SU-DHL-6 (cell line): ENCODE measurements around the gene SBNO2.
A peak's percentile ranks its signal among the peaks of the same experiment; 100 is the strongest.

Experiments used
- H2AFZ ChIP-seq: fragments of 200-600 bp; sonication (generic); 2 replicates; pipeline ENCODE4 v1.6.1; 2014; ENCODE audit warnings: low read depth, mild to moderate bottlenecking, moderate library complexity, mixed read lengths, antibody characterized with exemption, low read length; ENCODE audit not compliant: severe bottlenecking
- H3F3A ChIP-seq: fragments of 200-600 bp; shearing (Covaris generic); 2 replicates; pipeline ENCODE4 v1.6.0; 2016; ENCODE audit warnings: antibody characterized with exemption, mild to moderate bottlenecking; ENCODE audit not compliant: insufficient read depth
- H3K27ac ChIP-seq: fragments of 200-600 bp; sonication (generic); 2 replicates; pipeline ENCODE4 v1.5.1; 2016; ENCODE audit warnings: low read depth, mild to moderate bottlenecking, low read length, moderate library complexity, mixed read lengths
- H3K27me3 ChIP-seq: fragments of 200-600 bp; sonication (generic), shearing (Covaris generic); 2 replicates; pipeline ENCODE4 v1.6.0; 2014; ENCODE audit warnings: mild to moderate bottlenecking, low read length
- H3K36me3 ChIP-seq: fragments of 200-600 bp; sonication (generic); 2 replicates; pipeline ENCODE4 v1.6.1; 2014; ENCODE audit warnings: mild to moderate bottlenecking, low read length, mixed read lengths
- H3K4me2 ChIP-seq: fragments of 300-600, 200-600 bp; shearing (Covaris generic), sonication (generic); 2 replicates; pipeline ENCODE4 v1.6.0; 2014; ENCODE audit warnings: low read length, low read depth, mild to moderate bottlenecking; ENCODE audit not compliant: poor library complexity, severe bottlenecking
- H3K4me3 ChIP-seq: fragments of 200-600 bp; sonication (generic); 2 replicates; pipeline ENCODE4 v1.5.1; 2014; ENCODE audit warnings: antibody characterized with exemption, low read length, mild to moderate bottlenecking, mixed read lengths; ENCODE audit not compliant: insufficient read depth, poor library complexity, severe bottlenecking
- H3K79me2 ChIP-seq: fragments of 200-600 bp; sonication (generic); 2 replicates; pipeline ENCODE4 v1.6.1; 2014; ENCODE audit warnings: mild to moderate bottlenecking, low read length, moderate library complexity; ENCODE audit not compliant: insufficient read depth
- H3K9ac ChIP-seq: fragments of 200-600 bp; sonication (generic); 2 replicates; pipeline ENCODE4 v1.7.0; 2014; ENCODE audit warnings: mild to moderate bottlenecking, low read length
- H3K9me2 ChIP-seq: fragments of 200-600 bp; sonication (generic); replicated peaks from 2 replicates; pipeline ENCODE4 v1.6.1; 2014; ENCODE audit warnings: low read length; ENCODE audit not compliant: insufficient read depth
- H3K9me3 ChIP-seq: fragments of 200-600 bp; sonication (generic); 2 replicates; pipeline ENCODE4 v1.6.1; 2014; ENCODE audit warnings: low read length, mixed read lengths; ENCODE audit not compliant: insufficient read depth
- H4K20me1 ChIP-seq: fragments of 200-600 bp; sonication (generic); 2 replicates; pipeline ENCODE4 v1.6.1; 2014; ENCODE audit warnings: low read depth, mild to moderate bottlenecking, antibody characterized with exemption, low read length, moderate library complexity, mixed read lengths
- CTCF ChIP-seq: fragments of 200-600 bp; sonication (generic); IDR thresholded peaks from one replicate; pipeline ENCODE4 v1.5.1; 2017; ENCODE audit warnings: antibody characterized with exemption, mild to moderate bottlenecking, low read length, moderate library complexity; ENCODE audit not compliant: insufficient read depth, poor library complexity, severe bottlenecking
- EZH2phosphoT487 ChIP-seq: fragments of 200-600 bp; sonication (generic), shearing (Covaris generic); conservative IDR thresholded peaks from 2 replicates; pipeline ENCODE4 v1.6.1; 2018; ENCODE audit warnings: mild to moderate bottlenecking, antibody characterized with exemption, low read length, moderate library complexity, mixed read lengths

Gene SBNO2

DNA sequence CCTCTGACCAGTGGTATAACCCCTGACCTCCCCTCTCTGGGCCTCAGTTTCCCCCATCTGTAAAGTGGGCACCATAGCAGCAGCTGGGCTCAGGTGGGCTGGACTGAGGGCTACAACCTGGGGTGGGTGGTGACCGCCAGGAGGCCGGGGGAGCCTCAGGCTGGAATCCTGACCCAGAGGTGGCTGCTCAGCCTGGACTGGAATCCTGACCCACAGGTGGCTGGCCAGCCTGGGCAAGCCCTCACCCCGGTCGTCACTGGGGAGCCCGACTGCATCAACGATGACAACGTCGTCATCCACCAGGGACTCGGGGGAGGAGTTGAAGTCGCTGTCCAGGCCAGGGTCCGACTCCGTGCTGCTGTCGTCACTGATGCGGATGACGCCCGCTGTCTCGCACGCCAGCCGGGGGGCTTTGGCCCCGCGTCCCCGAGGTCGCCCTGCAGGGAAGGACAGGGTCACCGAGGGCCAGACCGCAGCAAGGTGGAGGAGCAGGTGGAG, 60.0 kb downstream of the SBNO2 start:
- Histone ChIP-seq H4K20me1 (no peaks in the 10 kb centered on the region), H3K9me2 (no peaks in the 10 kb centered on the region), H3K9me3 (no peaks in the 10 kb centered on the region), H2AFZ (no peak overlapping the region), H3F3A (no peaks in the 10 kb centered on the region), H3K36me3 (no peaks in the 10 kb centered on the region), H3K79me2 (no peaks in the 10 kb centered on the region), H3K4me3 (no peak overlapping the region), H3K27me3 (no peaks in the 10 kb centered on the region), H3K27ac (no peak overlapping the region), H3K9ac (no peak overlapping the region), H3K4me2 (no peak overlapping the region)
- TF ChIP-seq CTCF (no peak), EZH2phosphoT487 (no peak)

DNA sequence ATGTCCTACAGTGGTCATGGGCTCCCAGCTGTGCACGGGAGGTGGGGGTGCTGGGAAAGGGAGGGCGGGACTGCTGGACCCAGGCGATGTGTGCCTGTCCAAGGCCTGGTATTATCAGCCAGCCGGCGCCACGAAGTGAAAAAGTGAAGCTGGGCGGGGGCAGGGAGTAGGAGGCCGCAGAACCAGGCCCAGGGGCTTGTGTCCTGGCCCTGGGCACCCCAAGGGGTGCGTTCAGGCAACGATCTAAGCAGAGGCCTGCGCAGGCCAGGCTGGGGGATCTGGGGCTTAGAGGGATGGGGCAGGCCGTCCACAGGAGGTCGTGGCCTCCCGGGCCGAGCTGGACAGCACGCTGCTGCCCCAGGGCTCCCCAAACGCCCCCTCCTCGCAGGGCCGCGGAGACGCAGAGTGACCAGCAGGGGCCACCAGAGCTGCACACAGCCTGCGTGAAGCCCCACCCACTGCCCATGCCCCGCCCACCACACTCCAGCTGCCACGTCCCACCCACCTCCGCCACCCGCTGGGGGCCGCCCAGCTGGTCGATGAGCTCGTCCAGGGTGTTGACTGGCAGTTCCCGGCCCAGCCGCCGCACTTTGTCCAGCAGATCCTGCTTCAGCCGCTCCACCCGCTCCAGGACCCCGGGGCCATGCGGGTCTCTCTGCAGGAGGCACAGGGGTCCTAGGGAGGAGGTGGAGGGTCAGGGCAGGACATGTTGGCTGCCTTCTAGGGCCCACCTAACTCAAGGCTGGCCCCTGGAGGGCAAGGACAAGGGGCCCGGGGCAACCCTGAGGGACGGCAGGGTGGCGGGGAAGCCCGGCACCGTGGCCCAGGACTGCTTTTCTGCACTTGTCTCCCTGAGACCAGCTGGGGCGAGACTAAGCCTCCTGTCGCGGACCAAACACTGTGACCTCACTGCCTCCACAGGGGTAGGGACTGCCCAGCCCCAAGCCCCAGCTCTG, 60.8 kb downstream of the SBNO2 start:
- no peaks in the 10 kb centered on the region for H4K20me1 ChIP-seq
- no peak overlapping the region for H2AFZ ChIP-seq
- no peaks in the 10 kb centered on the region for H3K9me3 ChIP-seq
- no peak overlapping the region for H3K9ac ChIP-seq
- H3K27me3 ChIP-seq: no peaks in the 10 kb centered on the region
- H3F3A ChIP-seq: no peaks in the 10 kb centered on the region
- H3K27ac ChIP-seq: no peak overlapping the region
- H3K4me2 ChIP-seq: no peak overlapping the region
- H3K4me3 ChIP-seq: no peak overlapping the region
- no peaks in the 10 kb centered on the region for H3K36me3 ChIP-seq
- H3K9me2 ChIP-seq: no peaks in the 10 kb centered on the region
- H3K79me2 ChIP-seq: no peaks in the 10 kb centered on the region
- TF ChIP-seq CTCF: peak; percentile 62
- no peak for TF ChIP-seq EZH2phosphoT487

- Histone ChIP-seq H3K4me3 (no peak overlapping the region), H3K36me3 (no peaks in the 10 kb centered on the region), H3K4me2 (no peak overlapping the region), H3F3A (no peaks in the 10 kb centered on the region), H3K79me2 (no peaks in the 10 kb centered on the region), H4K20me1 (no peaks in the 10 kb centered on the region), H3K9ac (no peak overlapping the region), H3K9me3 (no peaks in the 10 kb centered on the region), H3K27me3 (no peaks in the 10 kb centered on the region), H3K27ac (no peak overlapping the region), H3K9me2 (no peaks in the 10 kb centered on the region), H2AFZ (no peak overlapping the region)
- TF ChIP-seq CTCF: no peak
- no peak for TF ChIP-seq EZH2phosphoT487
Observed at GRCh38 chr19:1112268-1113029, 61.6 kb downstream of the SBNO2 start.
